ENCODE measurements around the gene MCRIP1. TPM values are rescaled to one million over a fixed set of nuclear protein-coding genes. Genes with fewer than 3 reads are reported as not detected.

Gene MCRIP1
- total RNA-seq, 1 donor from 2014 or later: 133 TPM

- DNase-seq (ENCODE audit: low spot score): no peak
- H3K4me3 Mint-ChIP-seq (ENCODE audit: unreplicated experiment): no peak overlapping the region
Observed at GRCh38 chr17:81867991-81868673, 35.0 kb upstream of the MCRIP1 start.

DNA sequence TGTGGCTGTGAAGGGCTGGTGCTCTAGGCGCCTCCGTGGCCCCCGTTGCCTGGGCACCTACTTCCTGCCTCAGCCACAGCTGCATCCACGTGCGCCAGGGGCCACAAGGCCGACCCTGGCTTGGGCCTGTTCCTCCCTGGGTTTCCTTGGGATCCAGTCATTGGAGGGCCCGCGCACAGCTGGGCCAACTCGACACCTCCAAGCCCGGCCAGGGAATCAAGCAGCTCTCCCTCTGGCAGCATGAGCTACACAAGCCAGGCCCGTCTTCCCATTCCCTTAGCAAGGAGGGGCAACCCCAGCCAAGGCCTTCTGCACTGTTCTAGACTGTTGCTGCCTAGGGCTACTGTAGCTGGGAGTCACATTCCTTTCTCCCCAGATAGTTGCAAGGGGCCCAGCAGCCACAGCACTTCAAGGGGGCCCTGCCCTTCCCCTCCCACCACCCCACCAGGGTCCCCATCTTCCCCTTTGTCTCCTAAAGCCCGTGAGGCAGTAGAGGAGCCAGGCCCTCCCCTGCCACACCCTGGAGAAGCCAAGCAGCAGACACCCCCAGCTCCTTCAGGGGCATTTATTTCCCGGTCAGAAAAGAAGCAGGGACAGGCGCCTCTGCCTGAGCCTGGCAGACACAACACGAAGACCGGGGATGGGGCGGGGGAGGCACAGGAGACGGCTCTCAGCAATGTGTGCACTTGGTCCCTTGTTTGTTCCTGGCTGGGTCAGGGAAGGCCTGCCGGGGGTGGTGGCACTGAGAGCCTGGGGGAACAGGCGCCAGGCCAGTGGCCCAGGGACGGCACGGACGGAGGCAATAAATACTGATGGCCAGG is 34.3 kb upstream of the MCRIP1 start:
- H3K4me3 Mint-ChIP-seq (ENCODE audit: unreplicated experiment): no peak overlapping the region
- H3K9me3 Mint-ChIP-seq (ENCODE audit: low read depth): no peaks in the 10 kb centered on the region
- H3K27me3 Mint-ChIP-seq (ENCODE audit: low read depth): no peaks in the 10 kb centered on the region
- peaks cover 6% of the 10 kb centered on the region for H3K36me3 Mint-ChIP-seq (ENCODE audit: low read depth)
- H3K27ac Mint-ChIP-seq (ENCODE audit: unreplicated experiment): peak overlapping the region; percentile 94
- TF ChIP-seq CTCF (IDR thresholded peaks at IDR 0.05): no peak
- peaks cover 73% of the 10 kb centered on the region for H3K4me1 Mint-ChIP-seq (ENCODE audit: low read depth)
- no peak for DNase-seq (ENCODE audit: low spot score)

More at GRCh38 chr17:81867991-81868673, 35.0 kb upstream of the MCRIP1 start:
- Mint-ChIP-seq H3K9me3 (ENCODE audit: low read depth) (no peaks in the 10 kb centered on the region), H3K36me3 (ENCODE audit: low read depth) (peaks cover 2% of the 10 kb centered on the region), H3K4me1 (ENCODE audit: low read depth) (peaks cover 72% of the 10 kb centered on the region), H3K27ac (ENCODE audit: unreplicated experiment) (peak overlapping the region; percentile 94), H3K27me3 (ENCODE audit: low read depth) (no peaks in the 10 kb centered on the region)
- no peak for TF ChIP-seq CTCF (IDR thresholded peaks at IDR 0.05)

- H3K27me3 Mint-ChIP-seq (ENCODE audit: low read depth): no peaks in the 10 kb centered on the region
- H3K4me3 Mint-ChIP-seq (ENCODE audit: unreplicated experiment): no peak overlapping the region
- peaks cover 72% of the 10 kb centered on the region for H3K4me1 Mint-ChIP-seq (ENCODE audit: low read depth)
- H3K27ac Mint-ChIP-seq (ENCODE audit: unreplicated experiment): peak overlapping the region; percentile 94
- no peak for TF ChIP-seq CTCF (IDR thresholded peaks at IDR 0.05)
- peaks cover 6% of the 10 kb centered on the region for H3K36me3 Mint-ChIP-seq (ENCODE audit: low read depth)
- no peaks in the 10 kb centered on the region for H3K9me3 Mint-ChIP-seq (ENCODE audit: low read depth)
- DNase-seq (ENCODE audit: low spot score): no peak
Observed at GRCh38 chr17:81866440-81867169, 33.5 kb upstream of the MCRIP1 start.

GRCh38 chr17:81865733-81866439 is 32.8 kb upstream of the MCRIP1 start:
- peak overlapping the region; percentile 74 for H3K27ac Mint-ChIP-seq (ENCODE audit: unreplicated experiment)
- H3K4me1 Mint-ChIP-seq (ENCODE audit: low read depth): peaks cover 75% of the 10 kb centered on the region
- peaks cover 6% of the 10 kb centered on the region for H3K36me3 Mint-ChIP-seq (ENCODE audit: low read depth)
- no peaks in the 10 kb centered on the region for H3K9me3 Mint-ChIP-seq (ENCODE audit: low read depth)
- H3K4me3 Mint-ChIP-seq (ENCODE audit: unreplicated experiment): no peak overlapping the region
- TF ChIP-seq CTCF (IDR thresholded peaks at IDR 0.05): no peak
- H3K27me3 Mint-ChIP-seq (ENCODE audit: low read depth): no peaks in the 10 kb centered on the region
- DNase-seq (ENCODE audit: low spot score): no peak

Measured in chondrocyte (in vitro differentiated cells).